ENCODE data around the gene GPR27.

GPR27 gene

GRCh38 chr3:71763426-71763825, 9.8 kb downstream of the GPR27 start:
- TF ChIP-seq CTCF (IDR thresholded peaks at IDR 0.05; ENCODE audit: low read depth, low read length) = no peak
- H3K4me3 ChIP-seq (replicated peaks in 1 of 2; ENCODE audit: low read depth in 2 of 2, low read length in 2 of 2) = no peak overlapping the region
- no peak for DNase-seq (ENCODE audit: low read depth in 2 of 2)

- DNase-seq (ENCODE audit: low read depth in 2 of 2) = no peak
- no peak for TF ChIP-seq CTCF (IDR thresholded peaks at IDR 0.05; ENCODE audit: low read depth, low read length)
- H3K4me3 ChIP-seq (replicated peaks in 1 of 2; ENCODE audit: low read depth in 2 of 2, low read length in 2 of 2) = no peak overlapping the region
Observed at GRCh38 chr3:71771126-71771525, 17.5 kb downstream of the GPR27 start.

DNA sequence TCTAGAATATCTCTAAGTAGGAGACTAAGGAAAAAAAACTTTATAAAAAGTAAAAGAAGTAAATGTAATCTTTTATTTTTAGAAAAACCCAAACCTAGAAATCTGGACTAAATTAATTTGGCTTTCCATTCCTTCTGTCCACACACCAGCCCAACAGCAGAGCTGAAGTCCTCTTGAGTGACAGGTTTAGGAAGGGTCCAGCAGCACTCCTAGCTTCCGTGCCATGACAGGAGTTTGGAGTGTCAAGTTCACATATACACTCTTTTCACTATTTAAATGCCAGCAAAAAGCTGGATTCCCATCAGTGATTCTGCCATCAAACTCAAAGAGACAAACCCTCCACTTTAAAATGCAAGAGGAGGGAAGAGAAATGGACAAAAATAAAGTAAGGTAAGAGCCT, 18.2 kb downstream of the GPR27 start:
- TF ChIP-seq CTCF (IDR thresholded peaks at IDR 0.05; ENCODE audit: low read depth, low read length) = no peak
- DNase-seq (ENCODE audit: low read depth in 2 of 2) = no peak
- H3K4me3 ChIP-seq (replicated peaks in 1 of 2; ENCODE audit: low read depth in 2 of 2, low read length in 2 of 2) = no peak overlapping the region

DNA sequence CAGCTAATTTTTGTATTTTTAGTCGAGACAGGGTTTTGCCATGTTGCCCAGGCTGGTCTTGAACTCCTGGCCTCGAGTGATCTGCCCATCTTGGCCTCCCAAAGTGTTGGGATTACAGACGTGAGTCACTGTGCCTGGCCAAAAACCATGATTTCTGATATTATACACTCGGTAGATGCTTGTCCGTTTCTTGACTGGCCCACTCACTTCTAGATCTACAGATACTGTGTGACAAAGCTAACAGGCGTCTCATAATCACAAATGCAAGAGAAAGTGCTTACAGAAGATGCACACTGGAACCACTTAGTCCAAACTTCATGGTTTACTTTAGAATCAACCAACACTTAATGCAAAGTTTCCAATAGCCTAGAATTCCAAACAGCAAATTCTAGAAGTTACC, 22.9 kb downstream of the GPR27 start:
- H3K4me3 ChIP-seq (replicated peaks in 1 of 2; ENCODE audit: low read depth in 2 of 2, low read length in 2 of 2) = no peak overlapping the region
- TF ChIP-seq CTCF (IDR thresholded peaks at IDR 0.05; ENCODE audit: low read depth, low read length) = no peak

DNA sequence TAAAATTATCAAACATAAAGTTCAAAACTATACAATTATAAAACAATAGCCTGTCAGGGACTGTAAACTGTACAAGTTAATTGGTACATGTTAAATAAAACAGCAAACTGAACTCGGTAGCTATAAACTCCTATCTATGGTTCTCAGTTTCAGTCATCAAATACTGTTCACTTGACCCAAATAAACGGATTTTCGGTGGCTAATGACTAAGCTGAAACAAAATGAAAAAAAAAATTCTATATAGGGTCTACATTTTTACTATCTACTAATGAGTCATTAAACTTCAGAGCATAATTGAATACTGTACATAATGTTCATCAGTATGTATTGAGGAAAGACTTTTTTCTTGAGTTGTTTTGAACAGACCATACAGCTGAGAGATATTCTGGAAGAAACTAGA, 24.7 kb downstream of the GPR27 start:
- DNase-seq (ENCODE audit: low read depth in 2 of 2) = no peak
- H3K4me3 ChIP-seq (replicated peaks in 1 of 2; ENCODE audit: low read depth in 2 of 2, low read length in 2 of 2) = no peak overlapping the region
- TF ChIP-seq CTCF (IDR thresholded peaks at IDR 0.05; ENCODE audit: low read depth, low read length) = no peak

More for the DNA sequence above, 22.9 kb downstream of the GPR27 start:
- DNase-seq (ENCODE audit: low read depth in 2 of 2) = no peak

DNA sequence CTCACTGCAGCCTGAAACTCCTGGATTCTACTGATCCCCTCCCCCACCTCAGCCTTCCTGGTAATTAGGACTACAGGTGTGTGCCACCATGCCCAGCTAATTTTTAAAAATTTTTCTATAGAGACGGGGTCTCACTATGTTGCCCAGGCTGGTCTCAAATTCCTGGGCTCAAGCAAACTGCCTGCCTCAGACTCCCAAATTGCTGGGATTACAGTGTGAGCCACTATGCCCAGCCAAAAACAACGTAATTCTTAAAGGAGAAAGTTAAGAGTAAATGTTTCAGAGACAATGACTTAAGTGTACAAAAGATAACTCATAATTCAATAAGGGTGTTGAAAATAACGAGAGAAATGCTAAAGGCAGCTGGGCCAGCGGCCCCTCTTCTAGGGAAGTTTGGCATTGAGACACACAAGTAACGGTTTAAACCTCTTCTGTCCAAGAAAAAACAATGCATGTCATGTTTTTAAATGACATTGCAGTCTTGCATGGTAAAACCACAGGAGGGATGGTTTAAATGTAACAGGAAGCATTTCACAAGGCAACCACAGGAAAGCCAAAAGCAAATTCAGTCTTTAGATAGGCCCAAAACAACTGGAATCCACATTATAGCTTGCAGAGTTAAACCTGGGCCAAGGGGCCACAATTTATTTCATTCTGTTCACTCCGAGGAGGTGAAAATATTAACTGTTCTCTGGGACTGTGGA, 26.2 kb downstream of the GPR27 start:
- TF ChIP-seq CTCF (IDR thresholded peaks at IDR 0.05; ENCODE audit: low read depth, low read length) = no peak
- no peak overlapping the region for H3K4me3 ChIP-seq (replicated peaks in 1 of 2; ENCODE audit: low read depth in 2 of 2, low read length in 2 of 2)
- DNase-seq (ENCODE audit: low read depth in 2 of 2) = peak in 1 of 2 donors; percentile 2

DNA sequence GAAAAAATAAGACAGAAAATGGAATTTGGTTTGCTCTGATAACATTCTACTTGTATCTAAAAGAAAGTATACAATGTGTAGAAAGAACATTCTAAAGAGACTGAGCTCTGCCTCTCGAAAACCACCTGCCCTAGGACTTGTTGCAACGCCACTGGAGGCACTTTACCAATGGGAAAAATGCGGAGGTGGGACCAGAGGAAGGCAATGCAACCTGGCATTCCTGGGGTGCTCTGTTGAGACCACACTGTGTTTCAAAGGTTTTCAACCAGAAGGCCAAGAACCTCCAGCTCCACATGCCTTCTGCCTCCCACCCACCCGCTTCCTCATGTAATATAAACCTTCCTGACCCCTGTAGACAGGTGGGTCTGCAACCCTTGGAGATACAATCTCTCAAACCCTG, 26.8 kb downstream of the GPR27 start:
- H3K4me3 ChIP-seq (replicated peaks in 1 of 2; ENCODE audit: low read depth in 2 of 2, low read length in 2 of 2) = no peak overlapping the region
- no peak for TF ChIP-seq CTCF (IDR thresholded peaks at IDR 0.05; ENCODE audit: low read depth, low read length)
- DNase-seq (ENCODE audit: low read depth in 2 of 2) = no peak

Data from cardiac fibroblast (primary cell).